SK-N-MC (cell line): Measurements from ENCODE around the gene CDK8.
"Not testable (repeated sequence)": the region's sequence is repeated elsewhere in the genome, so short reads cannot be mapped to it uniquely, and the experiment has no call there.

Experiments
- DNase-seq: peaks from one replicate; pipeline ENCODE4 v3.0.0-alpha.2; 2011; ENCODE audit warnings: low read depth, low spot score
- H3K27ac ChIP-seq: fragments of 200-600 bp; sonication (generic); 2 replicates; pipeline ENCODE4 v1.5.1; 2016; ENCODE audit warnings: mixed run types
- H3K36me3 ChIP-seq: fragments of 200-600 bp; sonication (generic); 2 replicates; pipeline ENCODE4 v1.6.1; 2017; ENCODE audit warnings: antibody characterized with exemption, low read length, mixed read lengths; ENCODE audit not compliant: insufficient read depth
- H3K4me3 ChIP-seq: fragments of 200-600 bp; sonication (generic); 2 replicates; pipeline ENCODE4 v1.5.1; 2016
- H3K9ac ChIP-seq: fragments of 200-600 bp; sonication (generic); 2 replicates; pipeline ENCODE4 v1.8.0; 2017; ENCODE audit warnings: mixed run types, mixed read lengths; ENCODE audit not compliant: insufficient read length
- H3K9me3 ChIP-seq: fragments of 200-600 bp; sonication (generic); 2 replicates; pipeline ENCODE4 v1.6.1; 2017; ENCODE audit warnings: low read depth, mild to moderate bottlenecking, antibody characterized with exemption, low read length, moderate library complexity, mixed read lengths
- EZH2 ChIP-seq: fragments of 200-600 bp; sonication (generic); IDR thresholded peaks from one replicate; pipeline ENCODE4 v1.6.1; 2017; ENCODE audit warnings: antibody characterized with exemption
- FOXP2 ChIP-seq: optimal IDR thresholded peaks from 2 replicates; pipeline ENCODE3; 2011; ENCODE audit warnings: mild to moderate bottlenecking, moderate library complexity; ENCODE audit not compliant: insufficient read depth; ENCODE audit errors: extremely low read length, control extremely low read depth
- POLR2AphosphoS5 ChIP-seq: IDR thresholded peaks from 2 replicates; pipeline ENCODE4 v1.6.1; 2012; ENCODE audit warnings: mild to moderate bottlenecking, low read depth, low read length, borderline replicate concordance

CDK8 gene

GRCh38 chr13:26300140-26300539 is 46.2 kb downstream of the CDK8 start:
- no peak overlapping the region for H3K9ac ChIP-seq
- TF ChIP-seq FOXP2 (no peak), EZH2 (no peak), POLR2AphosphoS5 (no peak)
- no peak overlapping the region for H3K27ac ChIP-seq
- H3K4me3 ChIP-seq, result no peak overlapping the region
- DNase-seq, result no peak
- H3K9me3 ChIP-seq, result no peaks in the 10 kb centered on the region
- H3K36me3 ChIP-seq, result no peaks in the 10 kb centered on the region

- Histone ChIP-seq H3K9me3 (no peaks in the 10 kb centered on the region), H3K27ac (no peak overlapping the region), H3K9ac (no peak overlapping the region), H3K36me3 (no peaks in the 10 kb centered on the region), H3K4me3 (no peak overlapping the region)
- DNase-seq, result no peak
- TF ChIP-seq POLR2AphosphoS5 (no peak), EZH2 (no peak), FOXP2 (no peak)
These were observed 51.7 kb downstream of the CDK8 start for GRCh38 chr13:26305676-26306075.

- Histone ChIP-seq H3K9ac (no peak overlapping the region), H3K4me3 (no peak overlapping the region), H3K27ac (no peak overlapping the region), H3K9me3 (no peaks in the 10 kb centered on the region), H3K36me3 (no peaks in the 10 kb centered on the region)
- no peak for TF ChIP-seq FOXP2
- TF ChIP-seq POLR2AphosphoS5, result no peak
- TF ChIP-seq EZH2, result no peak
- DNase-seq, result no peak
These were observed 53.8 kb downstream of the CDK8 start for GRCh38 chr13:26307701-26308100.

GRCh38 chr13:26308250-26308649 is 54.3 kb downstream of the CDK8 start:
- Histone ChIP-seq H3K36me3 (no peaks in the 10 kb centered on the region), H3K9me3 (no peaks in the 10 kb centered on the region), H3K27ac (no peak overlapping the region), H3K4me3 (no peak overlapping the region), H3K9ac (no peak overlapping the region)
- DNase-seq, result no peak
- TF ChIP-seq POLR2AphosphoS5, result no peak
- no peak for TF ChIP-seq FOXP2
- no peak for TF ChIP-seq EZH2

GRCh38 chr13:26308836-26309235 is 54.9 kb downstream of the CDK8 start:
- no peak for TF ChIP-seq FOXP2
- no peak for TF ChIP-seq EZH2
- TF ChIP-seq POLR2AphosphoS5, result no peak
- H3K36me3 ChIP-seq, result no peaks in the 10 kb centered on the region
- no peak overlapping the region for H3K27ac ChIP-seq
- H3K4me3 ChIP-seq, result no peak overlapping the region
- DNase-seq, result no peak
- H3K9ac ChIP-seq, result no peak overlapping the region
- H3K9me3 ChIP-seq, result no peaks in the 10 kb centered on the region

- TF ChIP-seq EZH2, result no peak
- TF ChIP-seq POLR2AphosphoS5, result no peak
- H3K9ac ChIP-seq, result no peak overlapping the region
These were observed 56.1 kb downstream of the CDK8 start for GRCh38 chr13:26310003-26310402.

GRCh38 chr13:26310470-26310869 is 56.5 kb downstream of the CDK8 start:
- no peak overlapping the region for H3K9ac ChIP-seq
- DNase-seq, result no peak
- no peaks in the 10 kb centered on the region for H3K36me3 ChIP-seq
- H3K4me3 ChIP-seq, result no peak overlapping the region
- H3K9me3 ChIP-seq, result no peaks in the 10 kb centered on the region
- no peak for TF ChIP-seq POLR2AphosphoS5
- TF ChIP-seq EZH2, result no peak
- no peak for TF ChIP-seq FOXP2
- no peak overlapping the region for H3K27ac ChIP-seq

More at GRCh38 chr13:26310003-26310402, 56.1 kb downstream of the CDK8 start:
- no peak overlapping the region for H3K27ac ChIP-seq
- H3K36me3 ChIP-seq, result no peaks in the 10 kb centered on the region
- no peak overlapping the region for H3K4me3 ChIP-seq
- no peaks in the 10 kb centered on the region for H3K9me3 ChIP-seq
- no peak for DNase-seq

- H3K9me3 ChIP-seq, H3K4me3 ChIP-seq, H3K36me3 ChIP-seq, H3K9ac ChIP-seq, H3K27ac ChIP-seq, DNase-seq: not testable (repeated sequence)
These were observed 58.1 kb downstream of the CDK8 start for GRCh38 chr13:26312019-26312418.

GRCh38 chr13:26316095-26316494 is 62.2 kb downstream of the CDK8 start:
- H3K9ac ChIP-seq, H3K9me3 ChIP-seq, H3K27ac ChIP-seq, H3K36me3 ChIP-seq, DNase-seq, H3K4me3 ChIP-seq: not testable (repeated sequence)
